Heart right ventricle (tissue), 16 donors: Measurements from ENCODE around the gene SORL1-AS1.

Source experiments
- ATAC-seq, 8 donors: fragments of 200-7000 bp; cut with Tn5 transposase; one replicate each; pipeline ENCODE4 v1.9.1; 2020; ENCODE audit warnings: mild to moderate bottlenecking in 8 of 8, moderate library complexity in 8 of 8, moderate number of reproducible peaks in 1 of 8
- DNase-seq, 2 donors: peaks; one replicate each; pipeline ENCODE4 v3.0.0-alpha.2; 2020
- H3K27ac ChIP-seq, 10 donors: fragments of 200-600 bp; sonication (generic) in 2 of 10; one replicate each; pipeline versions ENCODE4 v1.5.0 to v1.8.0; 2020 to 2022; ENCODE audit warnings: mild to moderate bottlenecking in 3 of 10
- H3K27me3 ChIP-seq, 7 donors: fragments of 200-600 bp; one replicate each; pipeline ENCODE4 v1.8.0; 2021 to 2022; ENCODE audit warnings: mild to moderate bottlenecking in 2 of 7
- H3K36me3 ChIP-seq, 9 donors: fragments of 200-600 bp; sonication (generic) in 1 of 9; one replicate each; pipeline versions ENCODE4 v1.5.0 to v1.8.0; 2020 to 2022; ENCODE audit warnings: mild to moderate bottlenecking in 2 of 9
- H3K4me1 ChIP-seq, 9 donors: fragments of 200-600 bp; sonication (generic) in 1 of 9; one replicate each; pipeline versions ENCODE4 v1.5.0 to v1.8.0; 2020 to 2022; ENCODE audit warnings: mild to moderate bottlenecking in 4 of 9
- H3K4me3 ChIP-seq, 10 donors: fragments of 200-600 bp; sonication (generic) in 2 of 10; one replicate each; pipeline versions ENCODE4 v1.5.0 to v1.8.0; 2020 to 2022; ENCODE audit warnings: mild to moderate bottlenecking in 7 of 10, moderate library complexity in 2 of 10
- H3K9me3 ChIP-seq, 11 donors: fragments of 200-600 bp in 10 of 11; sonication (generic) in 2 of 11; one replicate each; pipeline versions ENCODE4 v1.5.0 to v1.8.0; 2013 to 2022; ENCODE audit warnings: mild to moderate bottlenecking in 2 of 11, control low read depth in 1 of 11, moderate library complexity in 1 of 11
- CTCF ChIP-seq, 9 donors: fragments of 200-600 bp; sonication (generic) in 2 of 9; IDR thresholded peaks; one replicate each; pipeline versions ENCODE4 v1.5.0 to v1.8.0; 2021 to 2022; ENCODE audit warnings: antibody characterized with exemption in 9 of 9, mild to moderate bottlenecking in 5 of 9, moderate library complexity in 1 of 9
- WGBS, 2 donors: extraction: QIAGEN DNeasy Blood & Tissue Kit; methylation state at CpG; one replicate each; pipeline ENCODE4 v1.1.7; 2013; ENCODE audit warnings: inconsistent platforms in 1 of 2; 5-methylcytosine and 5-hydroxymethylcytosine counted together
- intact Hi-C, 10 donors: fragments of 100-400 bp; cut with DNase I; formaldehyde crosslinking; loops; one replicate each; pipeline versions ENCODE4 v1.11.1 to v1.14.2; 2022
- donor health status: Arrhythmogenic right ventricular cardiomyopathy.
- donor health status: ischemic (EF 13 %, LVEDD 7.1; RV severe dilation, severe dysfunction).
- donor health status: healthy with polysubstance abuse.
- donor health status: DM: no; HTN: yes; CAD: no.
- donor health status: DM: no; HTN: no; CAD: no.
- donor health status: ischemic (EF 25% LVEDD 6.9; RV normal size, moderate dysfunction).
- donor health status: ischemic (EF 25% LVEDD 5.7; RV mildly dilated, moderate dysfunction).
- donor health status: healthy.
- donor health status: DM: yes; HTN: yes; CAD: no.
- donor health status: Ischemic cardiomyopathy.
- donor health status: ischemic (EF 35%, LVEDD 5.7; RV mildly dilated, moderate dysfunction).
- donor health status: nonischemic (EF 11% LVEDD 7.7; RV severe dilation, severe dysfunction).
- donor health status: DM: yes; HTN: yes; CAD: no.
- donor health status: PGD.
- donor health status: ischemic (EF 29% LVEDD 5.4; RV normal size, mild dysfunction).
- donor health status: nonischemic (EF 23%, LVEDD 6.1; RV moderate dilation, normal function).

Gene SORL1-AS1

DNA sequence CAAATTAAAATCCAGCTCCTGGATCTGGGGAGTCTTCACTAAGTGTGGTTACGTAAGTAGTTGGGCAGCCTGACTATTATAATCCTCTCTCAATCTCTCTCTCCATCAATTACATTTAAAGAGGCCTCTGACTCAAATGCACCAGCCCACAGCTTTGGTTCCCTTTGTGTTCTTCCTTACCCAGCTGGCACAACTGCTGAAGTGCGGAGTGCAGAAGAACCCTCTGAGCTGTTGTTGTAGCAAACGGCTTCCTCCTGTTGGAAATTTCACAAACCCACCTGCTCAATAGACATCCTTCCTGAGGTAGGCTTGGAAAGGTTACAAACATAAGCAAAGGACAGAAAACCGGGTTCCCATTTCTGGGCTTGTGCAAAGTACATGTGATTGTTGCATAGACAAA, 17.6 kb downstream of the SORL1-AS1 start:
- 75 to 83% methylated on average over 4 of the region's 4 CpGs for WGBS, 2 donors
- Histone ChIP-seq H3K4me1 (peaks cover 0 to 38% (median 0%) of the 10 kb centered on the region in 9 donors), H3K27ac (peak overlapping the region in 1 of 10 donors; percentile 64), H3K4me3 (no peak overlapping the region), H3K36me3 (no peaks in the 10 kb centered on the region), H3K27me3 (no peaks in the 10 kb centered on the region), H3K9me3 (no peaks in the 10 kb centered on the region)
- intact Hi-C loops, result no loop called here
- DNase-seq (no peak), ATAC-seq (no peak)
- TF ChIP-seq CTCF (IDR thresholded peaks at IDR 0.05), result no peak

DNA sequence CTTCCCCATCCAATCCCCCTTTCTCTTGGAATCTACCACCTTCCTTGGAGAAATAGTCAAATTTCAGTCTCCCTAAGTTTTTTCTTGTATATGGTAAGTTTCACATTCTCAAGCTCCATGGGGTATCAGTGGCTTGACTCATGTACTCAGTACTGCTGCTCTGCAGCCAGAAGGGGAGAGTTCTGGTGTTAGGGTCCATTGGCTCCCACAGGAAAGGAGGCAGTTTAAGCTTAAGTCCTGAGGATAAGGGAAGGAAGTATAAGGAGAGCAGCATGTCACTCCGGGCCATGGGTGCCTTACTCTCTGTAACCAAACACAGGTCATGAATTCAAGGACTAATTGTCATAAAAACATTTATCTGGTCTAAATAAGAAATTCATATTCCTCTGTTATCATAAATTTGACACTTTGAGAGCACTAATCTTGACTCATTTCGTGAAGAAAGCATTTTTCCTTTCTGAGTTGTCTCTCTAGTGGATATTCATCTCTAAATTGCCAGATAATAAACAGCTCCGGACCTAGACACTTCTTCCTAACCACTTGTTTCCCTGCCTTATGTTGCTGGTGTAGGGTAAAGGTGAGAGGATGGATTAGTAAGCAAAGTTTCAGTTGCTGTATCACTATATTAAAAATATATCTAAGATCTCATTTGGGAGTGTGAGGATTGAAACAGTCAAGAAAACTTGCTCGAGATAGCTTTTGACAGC, 20.8 kb downstream of the SORL1-AS1 start:
- DNase-seq (no peak), ATAC-seq (no peak)
- 76 to 83% methylated on average over 4 of the region's 4 CpGs for WGBS, 2 donors
- Histone ChIP-seq H3K4me1 (peaks cover 0 to 41% (median 0%) of the 10 kb centered on the region in 9 donors), H3K27me3 (peaks cover 0 to 4% (median 0%) of the 10 kb centered on the region in 7 donors), H3K4me3 (no peak overlapping the region), H3K27ac (no peak overlapping the region), H3K9me3 (no peaks in the 10 kb centered on the region), H3K36me3 (no peaks in the 10 kb centered on the region)
- intact Hi-C loops, result no loop called here
- no peak for TF ChIP-seq CTCF (IDR thresholded peaks at IDR 0.05)

GRCh38 chr11:121429556-121429955, 23.2 kb downstream of the SORL1-AS1 start:
- no peak for ATAC-seq
- Histone ChIP-seq H3K4me3 (no peak overlapping the region), H3K4me1 (peaks cover 0 to 22% (median 0%) of the 10 kb centered on the region in 9 donors), H3K27ac (no peak overlapping the region), H3K27me3 (peaks cover 0 to 5% (median 0%) of the 10 kb centered on the region in 7 donors), H3K9me3 (no peaks in the 10 kb centered on the region), H3K36me3 (no peaks in the 10 kb centered on the region)
- DNase-seq, result no peak
- intact Hi-C loops, result loop anchor here in 4 of 10 donors (10.0 kb wide), 3 partner anchors 95 to 165 kb away; no protein-coding TSS in a partner anchor
- no peak for TF ChIP-seq CTCF (IDR thresholded peaks at IDR 0.05)
- WGBS, 2 donors, result 45 to 61% methylated on average over 3 of the region's 3 CpGs

DNA sequence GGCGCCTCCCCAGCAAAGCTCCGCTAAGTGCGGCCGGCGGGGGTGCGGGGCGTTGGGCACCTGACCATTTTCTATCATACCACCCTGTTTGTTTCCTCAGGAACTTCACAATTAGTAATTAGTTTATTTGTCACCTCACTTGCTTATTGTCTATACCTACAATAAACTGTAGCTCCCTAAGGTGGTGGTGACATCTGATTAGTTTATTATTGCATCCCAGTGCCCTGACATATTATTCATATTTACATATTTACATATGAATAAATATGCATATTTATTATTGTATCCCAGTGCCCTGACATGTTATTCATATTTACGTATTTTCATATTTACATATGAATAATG, 25.4 kb downstream of the SORL1-AS1 start:
- intact Hi-C loops, result loop anchor here in 4 of 10 donors (10.0 kb wide), 3 partner anchors 93 to 167 kb away; no protein-coding TSS in a partner anchor
- Histone ChIP-seq H3K4me3 (peak overlapping the region in 9 of 10 donors; percentile 16 to 41 (median 33)), H3K27ac (peak overlapping the region in 1 of 10 donors; percentile 38), H3K9me3 (no peaks in the 10 kb centered on the region), H3K36me3 (no peaks in the 10 kb centered on the region), H3K4me1 (peaks cover 0 to 29% (median 0%) of the 10 kb centered on the region in 9 donors), H3K27me3 (peaks cover 0 to 5% (median 0%) of the 10 kb centered on the region in 7 donors)
- TF ChIP-seq CTCF (IDR thresholded peaks at IDR 0.05), result no peak
- 12 to 13% methylated on average over 8 of the region's 8 CpGs for WGBS, 2 donors
- ATAC-seq (no peak), DNase-seq (no peak)
